GM10266 (cell line): ENCODE measurements around the gene S100P.

ENCODE experiments used
- DNase-seq: peaks from one replicate; pipeline ENCODE4 v3.0.0; 2012; ENCODE audit errors: extremely low spot score
- TF ChIP-seq, protein P1 (sequence below): IDR thresholded peaks from 2 replicates; pipeline ENCODE4 v1.5.1; 2012; ENCODE audit warnings: mild to moderate bottlenecking, low read depth; ENCODE audit not compliant: control insufficient read depth, insufficient read depth; ENCODE audit errors: missing control alignments

The S100P gene

DNA sequence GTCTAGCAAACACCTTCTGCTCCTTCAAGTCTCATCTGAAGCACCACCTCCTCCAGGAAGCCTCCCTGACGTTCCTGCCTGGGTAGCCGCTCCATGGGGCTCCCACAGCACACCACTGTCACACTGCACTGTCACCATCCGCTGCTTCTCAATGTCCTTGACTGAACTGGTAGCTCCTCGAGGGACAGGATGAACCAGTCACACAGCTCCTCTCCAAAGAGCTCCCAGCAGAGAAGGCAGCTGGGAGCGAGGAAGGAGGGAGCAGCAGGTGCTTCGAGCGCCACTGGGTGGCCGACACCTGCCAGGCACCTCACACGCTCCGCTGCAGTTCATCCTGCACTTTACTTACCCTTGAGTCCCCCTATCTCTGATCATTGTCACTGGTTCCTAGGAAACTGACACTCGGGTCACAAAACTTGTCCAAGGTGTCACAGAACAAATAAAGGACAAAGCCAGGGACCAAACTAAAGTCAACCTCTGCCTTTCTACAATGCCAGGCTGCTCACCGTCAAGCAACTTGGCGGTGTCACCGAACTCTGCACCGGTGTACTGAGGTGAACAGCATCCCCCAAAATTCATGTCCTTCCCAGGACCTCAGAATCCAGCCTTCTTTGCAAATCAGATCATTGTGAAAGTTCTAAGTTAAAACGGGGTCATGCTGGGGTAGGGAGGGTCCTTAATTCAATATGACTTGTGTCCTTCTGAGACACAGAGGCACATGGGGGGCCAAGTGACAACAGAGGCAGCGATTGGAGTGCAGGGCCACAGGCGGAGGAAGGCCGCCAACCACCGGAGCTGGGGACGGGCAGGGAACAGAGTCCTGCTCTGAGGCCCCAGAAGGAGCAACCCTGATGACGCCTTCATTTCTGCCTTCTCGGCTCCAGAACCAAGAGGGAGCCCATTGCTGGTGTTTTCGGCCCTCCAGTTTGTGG, 5.5 kb upstream of the S100P start:
- DNase-seq: no peak
- TF ChIP-seq, protein P1, sequence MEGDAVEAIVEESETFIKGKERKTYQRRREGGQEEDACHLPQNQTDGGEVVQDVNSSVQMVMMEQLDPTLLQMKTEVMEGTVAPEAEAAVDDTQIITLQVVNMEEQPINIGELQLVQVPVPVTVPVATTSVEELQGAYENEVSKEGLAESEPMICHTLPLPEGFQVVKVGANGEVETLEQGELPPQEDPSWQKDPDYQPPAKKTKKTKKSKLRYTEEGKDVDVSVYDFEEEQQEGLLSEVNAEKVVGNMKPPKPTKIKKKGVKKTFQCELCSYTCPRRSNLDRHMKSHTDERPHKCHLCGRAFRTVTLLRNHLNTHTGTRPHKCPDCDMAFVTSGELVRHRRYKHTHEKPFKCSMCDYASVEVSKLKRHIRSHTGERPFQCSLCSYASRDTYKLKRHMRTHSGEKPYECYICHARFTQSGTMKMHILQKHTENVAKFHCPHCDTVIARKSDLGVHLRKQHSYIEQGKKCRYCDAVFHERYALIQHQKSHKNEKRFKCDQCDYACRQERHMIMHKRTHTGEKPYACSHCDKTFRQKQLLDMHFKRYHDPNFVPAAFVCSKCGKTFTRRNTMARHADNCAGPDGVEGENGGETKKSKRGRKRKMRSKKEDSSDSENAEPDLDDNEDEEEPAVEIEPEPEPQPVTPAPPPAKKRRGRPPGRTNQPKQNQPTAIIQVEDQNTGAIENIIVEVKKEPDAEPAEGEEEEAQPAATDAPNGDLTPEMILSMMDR: no peak

DNA sequence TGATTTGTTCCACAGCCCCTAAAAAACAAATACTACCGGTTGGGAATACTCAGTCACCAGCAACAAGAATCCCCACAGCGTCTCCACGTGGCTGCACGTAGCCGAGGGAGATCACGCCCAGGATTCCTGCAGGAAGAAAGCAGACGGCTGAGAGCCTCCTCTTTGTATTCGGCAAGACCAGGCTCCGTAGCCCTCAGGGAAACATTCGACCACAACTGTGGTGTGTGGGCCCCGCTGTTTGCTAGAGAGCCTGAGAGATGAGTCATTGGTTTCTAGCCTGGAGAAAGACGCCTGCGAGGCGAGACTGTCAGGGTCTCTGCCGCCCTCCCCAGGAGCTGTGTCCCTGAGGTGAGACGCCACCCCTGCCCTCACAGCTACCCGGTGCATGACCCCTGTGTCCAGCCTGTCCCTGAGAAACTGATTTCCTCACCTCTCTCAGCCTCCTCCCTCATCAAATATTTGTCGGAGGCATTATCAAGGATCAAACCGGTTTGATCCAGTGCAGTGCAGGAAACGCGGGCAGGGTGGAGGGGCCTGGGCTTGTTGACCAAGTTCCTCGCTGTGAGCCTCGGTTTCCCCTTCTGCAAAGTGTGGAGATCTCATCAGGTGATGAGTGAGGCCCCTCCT, 4.7 kb upstream of the S100P start:
- TF ChIP-seq, protein P1: peak; percentile 24
- DNase-seq: peak; percentile 83

DNA sequence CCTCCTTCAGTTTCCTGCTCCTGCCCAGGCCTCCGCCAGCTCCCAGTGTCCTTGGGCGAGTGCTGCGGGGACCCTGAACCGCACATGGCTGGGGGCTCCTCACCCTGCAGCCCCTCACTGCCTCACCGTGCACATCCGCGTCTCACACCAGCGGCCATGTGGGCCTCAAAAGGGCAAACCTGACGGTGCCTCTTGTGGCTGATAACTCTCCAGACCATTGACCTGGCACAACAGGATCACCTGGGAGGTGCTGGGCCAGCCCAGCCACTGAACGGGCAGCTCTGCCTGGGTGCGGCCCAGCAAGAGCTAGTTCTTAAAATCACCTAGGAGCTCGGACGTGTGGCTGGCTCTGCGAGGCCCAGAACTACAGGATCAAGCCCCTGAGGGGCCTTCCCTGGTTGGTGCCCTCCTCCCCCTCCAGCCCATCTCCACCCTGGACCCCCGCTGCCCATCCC, 4.1 kb upstream of the S100P start:
- DNase-seq: no peak
- TF ChIP-seq, protein P1: no peak

GRCh38 chr4:6692379-6692778, 1.3 kb upstream of the S100P start:
- TF ChIP-seq, protein P1: no peak
- DNase-seq: no peak

DNA sequence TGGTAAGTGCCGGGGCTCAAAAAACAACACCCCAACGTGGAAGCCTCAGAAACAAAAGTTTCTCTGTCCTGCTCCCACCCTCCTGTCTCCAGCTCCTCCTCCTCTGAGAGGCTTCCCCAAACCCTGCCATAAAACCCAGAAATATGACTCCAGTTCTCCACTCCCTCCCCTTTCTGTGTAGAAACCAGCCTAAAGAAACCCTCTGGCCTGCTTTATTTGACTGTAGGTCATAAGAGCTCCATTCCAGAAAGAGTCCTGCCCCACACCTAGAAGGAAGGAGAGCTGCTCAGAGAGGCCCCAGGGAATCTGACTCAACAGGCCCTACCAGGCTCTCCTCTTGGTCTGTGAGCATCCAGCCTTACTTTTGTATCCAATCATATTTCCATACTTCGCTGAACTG, 872 bp upstream of the S100P start:
- TF ChIP-seq, protein P1: no peak
- no peak for DNase-seq

- DNase-seq: no peak
- TF ChIP-seq, protein P1: no peak
These were observed 661 bp downstream of the S100P start for GRCh38 chr4:6694177-6694901.
